ENCODE data around the gene ARHGAP12. TPM values are rescaled to one million over a fixed set of nuclear protein-coding genes. Genes with fewer than 3 reads are reported as not detected.

ARHGAP12 gene
- total RNA-seq, 2 experiments from 2014 or later, result 40.3 to 41.1 TPM

DNA sequence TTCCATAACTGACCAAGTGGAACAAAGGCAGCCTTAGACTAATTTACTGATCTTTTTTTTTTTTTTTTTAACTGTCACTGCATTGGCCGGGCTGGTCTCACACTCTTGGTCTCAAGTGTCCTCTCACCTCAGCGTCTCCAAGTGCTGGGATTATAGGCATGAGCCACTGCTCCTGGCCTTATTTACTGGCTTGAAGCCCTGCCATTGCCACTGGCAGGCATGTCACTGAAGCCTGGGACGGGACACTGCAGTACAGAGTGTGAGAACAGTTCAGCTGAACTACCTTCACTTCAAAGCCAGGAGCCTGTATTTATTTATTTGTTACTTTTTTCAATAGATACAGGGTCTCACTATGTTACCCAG, 15.4 kb upstream of the ARHGAP12 start:
- TF ChIP-seq, protein P1, sequence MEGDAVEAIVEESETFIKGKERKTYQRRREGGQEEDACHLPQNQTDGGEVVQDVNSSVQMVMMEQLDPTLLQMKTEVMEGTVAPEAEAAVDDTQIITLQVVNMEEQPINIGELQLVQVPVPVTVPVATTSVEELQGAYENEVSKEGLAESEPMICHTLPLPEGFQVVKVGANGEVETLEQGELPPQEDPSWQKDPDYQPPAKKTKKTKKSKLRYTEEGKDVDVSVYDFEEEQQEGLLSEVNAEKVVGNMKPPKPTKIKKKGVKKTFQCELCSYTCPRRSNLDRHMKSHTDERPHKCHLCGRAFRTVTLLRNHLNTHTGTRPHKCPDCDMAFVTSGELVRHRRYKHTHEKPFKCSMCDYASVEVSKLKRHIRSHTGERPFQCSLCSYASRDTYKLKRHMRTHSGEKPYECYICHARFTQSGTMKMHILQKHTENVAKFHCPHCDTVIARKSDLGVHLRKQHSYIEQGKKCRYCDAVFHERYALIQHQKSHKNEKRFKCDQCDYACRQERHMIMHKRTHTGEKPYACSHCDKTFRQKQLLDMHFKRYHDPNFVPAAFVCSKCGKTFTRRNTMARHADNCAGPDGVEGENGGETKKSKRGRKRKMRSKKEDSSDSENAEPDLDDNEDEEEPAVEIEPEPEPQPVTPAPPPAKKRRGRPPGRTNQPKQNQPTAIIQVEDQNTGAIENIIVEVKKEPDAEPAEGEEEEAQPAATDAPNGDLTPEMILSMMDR (IDR thresholded peaks at IDR 0.05), result no peak
- Histone ChIP-seq H3K9me3 (ENCODE audit: control insufficient read depth in 1 of 2, insufficient read depth in 1 of 2, low read length in 2 of 2) (no peaks in the 10 kb centered on the region), H3K4me1 (ENCODE audit: insufficient read depth, low read length) (no peaks in the 10 kb centered on the region), H3K4me3 (ENCODE audit: low read length) (no peak overlapping the region), H3K27ac (ENCODE audit: low read depth in 1 of 2, low read length in 2 of 2) (no peak overlapping the region), H3K36me3 (ENCODE audit: insufficient read depth, low read length) (no peaks in the 10 kb centered on the region), H3K27me3 (ENCODE audit: control insufficient read depth in 1 of 2, insufficient read depth in 2 of 2, low read length in 2 of 2) (no peaks in the 10 kb centered on the region)
- Mint-ChIP-seq H3K9me3 (no peaks in the 10 kb centered on the region), H3K27ac (no peak overlapping the region), H3K36me3 (ENCODE audit: low read depth) (no peaks in the 10 kb centered on the region), H3K27me3 (no peaks in the 10 kb centered on the region), H3K4me1 (ENCODE audit: low read depth) (peaks cover 11% of the 10 kb centered on the region), H3K4me3 (no peak overlapping the region)
- CTCF ChIA-PET, result no interaction called here
- DNase-seq (no peak), ATAC-seq (ENCODE audit: poor library complexity) (no peak)
- POLR2A ChIA-PET, result interaction anchor here (1.2 kb wide), 1 partner anchor 14 kb away, joined by 4 read pairs; no protein-coding TSS in a partner anchor
- intact Hi-C loops (cut with DNase I, micrococcal nuclease), result no loop called here

DNA sequence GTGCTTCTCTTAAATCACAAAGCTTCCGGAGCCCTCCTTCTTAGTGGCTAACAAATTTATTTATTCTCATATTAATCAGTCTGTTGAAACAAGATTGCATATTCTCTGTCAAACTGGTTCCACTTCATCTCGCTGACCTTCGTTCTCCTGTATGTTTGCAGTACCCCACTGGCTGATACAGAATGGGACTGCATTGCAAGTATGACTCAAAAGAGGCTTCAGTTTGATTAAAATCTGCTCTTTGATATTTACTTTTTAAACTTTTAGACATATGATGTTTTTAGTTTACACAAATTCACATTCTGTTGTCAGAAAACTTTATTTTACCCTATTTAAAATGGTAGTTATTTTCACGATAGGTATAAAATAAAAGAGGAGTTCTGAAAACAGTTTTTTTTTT, 14.3 kb upstream of the ARHGAP12 start:
- Histone ChIP-seq H3K4me1 (ENCODE audit: insufficient read depth, low read length) (no peaks in the 10 kb centered on the region), H3K27me3 (ENCODE audit: control insufficient read depth in 1 of 2, insufficient read depth in 2 of 2, low read length in 2 of 2) (no peaks in the 10 kb centered on the region), H3K27ac (ENCODE audit: low read depth in 1 of 2, low read length in 2 of 2) (no peak overlapping the region), H3K4me3 (ENCODE audit: low read length) (no peak overlapping the region), H3K36me3 (ENCODE audit: insufficient read depth, low read length) (no peaks in the 10 kb centered on the region), H3K9me3 (ENCODE audit: control insufficient read depth in 1 of 2, insufficient read depth in 1 of 2, low read length in 2 of 2) (no peaks in the 10 kb centered on the region)
- H3K4me1 Mint-ChIP-seq (ENCODE audit: low read depth), result peaks cover 11% of the 10 kb centered on the region
- no peaks in the 10 kb centered on the region for H3K27me3 Mint-ChIP-seq
- POLR2A ChIA-PET, result no interaction called here
- intact Hi-C loops (cut with DNase I, micrococcal nuclease), result no loop called here
- no peak overlapping the region for H3K27ac Mint-ChIP-seq
- DNase-seq, result no peak
- no peaks in the 10 kb centered on the region for H3K9me3 Mint-ChIP-seq
- no peak for ATAC-seq (ENCODE audit: poor library complexity)
- H3K4me3 Mint-ChIP-seq, result no peak overlapping the region
- H3K36me3 Mint-ChIP-seq (ENCODE audit: low read depth), result no peaks in the 10 kb centered on the region
- CTCF ChIA-PET, result no interaction called here
- TF ChIP-seq, protein P1 (IDR thresholded peaks at IDR 0.05), result no peak

DNA sequence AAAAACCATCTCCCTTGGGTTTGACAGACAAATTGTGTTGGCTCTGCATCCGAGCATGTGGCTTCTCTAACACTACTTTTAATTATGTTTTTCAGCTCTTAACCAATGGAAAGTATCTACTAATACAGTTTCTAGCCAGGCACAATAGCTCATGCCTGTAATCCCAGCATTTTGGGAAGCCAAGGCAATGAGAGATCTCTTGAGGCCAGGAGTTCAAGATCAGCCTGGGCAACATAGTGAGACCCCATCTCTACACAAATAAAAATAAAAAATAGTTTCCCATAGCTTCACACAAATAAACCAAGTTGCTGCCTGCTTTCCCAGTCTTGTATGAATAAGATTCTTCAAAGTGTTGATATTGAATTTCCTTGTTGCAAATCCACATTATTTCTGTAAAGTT, 13.8 kb upstream of the ARHGAP12 start:
- no peak overlapping the region for H3K27ac ChIP-seq (ENCODE audit: low read depth in 1 of 2, low read length in 2 of 2)
- intact Hi-C loops (cut with DNase I, micrococcal nuclease), result no loop called here
- no peaks in the 10 kb centered on the region for H3K36me3 ChIP-seq (ENCODE audit: insufficient read depth, low read length)
- no peak overlapping the region for H3K4me3 Mint-ChIP-seq
- ChIA-PET CTCF (no interaction called here), POLR2A (no interaction called here)
- no peaks in the 10 kb centered on the region for H3K27me3 ChIP-seq (ENCODE audit: control insufficient read depth in 1 of 2, insufficient read depth in 2 of 2, low read length in 2 of 2)
- no peak overlapping the region for H3K4me3 ChIP-seq (ENCODE audit: low read length)
- no peak overlapping the region for H3K27ac Mint-ChIP-seq
- no peak for ATAC-seq (ENCODE audit: poor library complexity)
- H3K4me1 Mint-ChIP-seq (ENCODE audit: low read depth), result peaks cover 11% of the 10 kb centered on the region
- DNase-seq, result no peak
- TF ChIP-seq, protein P1 (IDR thresholded peaks at IDR 0.05), result no peak
- H3K27me3 Mint-ChIP-seq, result no peaks in the 10 kb centered on the region
- H3K9me3 Mint-ChIP-seq, result no peaks in the 10 kb centered on the region
- H3K4me1 ChIP-seq (ENCODE audit: insufficient read depth, low read length), result no peaks in the 10 kb centered on the region
- no peaks in the 10 kb centered on the region for H3K36me3 Mint-ChIP-seq (ENCODE audit: low read depth)
- no peaks in the 10 kb centered on the region for H3K9me3 ChIP-seq (ENCODE audit: control insufficient read depth in 1 of 2, insufficient read depth in 1 of 2, low read length in 2 of 2)
